ENCODE results near the gene CHMP1B.

DNA sequence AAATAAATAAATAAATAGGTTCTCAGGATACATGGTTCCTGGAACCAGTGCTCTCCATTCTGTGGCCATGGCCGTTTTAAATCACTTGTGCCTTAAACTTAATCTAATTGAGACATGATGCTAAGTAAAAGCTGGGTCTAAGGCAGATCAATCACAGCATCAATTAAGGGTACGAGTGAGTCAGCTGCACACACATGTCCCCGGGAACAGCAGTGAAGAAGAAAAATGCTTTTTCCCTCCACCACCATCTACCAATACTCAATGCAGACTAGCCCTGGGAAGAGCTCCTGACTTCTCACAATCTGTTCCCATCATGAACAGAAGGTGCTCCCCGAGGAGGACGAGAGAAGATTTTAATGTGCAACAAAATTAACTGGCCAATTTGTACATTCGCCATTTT is 6.8 kb upstream of the CHMP1B start:
- TF ChIP-seq POLR2A (IDR thresholded peaks at IDR 0.05) (no peak), POLR2AphosphoS5 (IDR thresholded peaks at IDR 0.05) (no peak)
- TF ChIP-seq, protein P1, sequence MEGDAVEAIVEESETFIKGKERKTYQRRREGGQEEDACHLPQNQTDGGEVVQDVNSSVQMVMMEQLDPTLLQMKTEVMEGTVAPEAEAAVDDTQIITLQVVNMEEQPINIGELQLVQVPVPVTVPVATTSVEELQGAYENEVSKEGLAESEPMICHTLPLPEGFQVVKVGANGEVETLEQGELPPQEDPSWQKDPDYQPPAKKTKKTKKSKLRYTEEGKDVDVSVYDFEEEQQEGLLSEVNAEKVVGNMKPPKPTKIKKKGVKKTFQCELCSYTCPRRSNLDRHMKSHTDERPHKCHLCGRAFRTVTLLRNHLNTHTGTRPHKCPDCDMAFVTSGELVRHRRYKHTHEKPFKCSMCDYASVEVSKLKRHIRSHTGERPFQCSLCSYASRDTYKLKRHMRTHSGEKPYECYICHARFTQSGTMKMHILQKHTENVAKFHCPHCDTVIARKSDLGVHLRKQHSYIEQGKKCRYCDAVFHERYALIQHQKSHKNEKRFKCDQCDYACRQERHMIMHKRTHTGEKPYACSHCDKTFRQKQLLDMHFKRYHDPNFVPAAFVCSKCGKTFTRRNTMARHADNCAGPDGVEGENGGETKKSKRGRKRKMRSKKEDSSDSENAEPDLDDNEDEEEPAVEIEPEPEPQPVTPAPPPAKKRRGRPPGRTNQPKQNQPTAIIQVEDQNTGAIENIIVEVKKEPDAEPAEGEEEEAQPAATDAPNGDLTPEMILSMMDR (IDR thresholded peaks at IDR 0.05) = no peak
